RPMI7951 (cell line): ENCODE results near the gene MEIS3. TPM values are rescaled to one million over a fixed set of nuclear protein-coding genes. Genes with fewer than 3 reads are reported as not detected.

Experiments used
- DNase-seq: peaks from one replicate; pipeline ENCODE4 v3.0.0-alpha.2; 2012; ENCODE audit warnings: low read depth
- total RNA-seq: library from RNA; depleted of rRNA; stranded (reverse); fragments of >200 nt; shearing (Covaris generic); gene quantifications from 2 replicates; pipeline ENCODE4 v1.2.3, GENCODE V29; 2014

MEIS3 gene
- total RNA-seq, 1 experiment from 2014 or later, result 28.8 TPM

DNA sequence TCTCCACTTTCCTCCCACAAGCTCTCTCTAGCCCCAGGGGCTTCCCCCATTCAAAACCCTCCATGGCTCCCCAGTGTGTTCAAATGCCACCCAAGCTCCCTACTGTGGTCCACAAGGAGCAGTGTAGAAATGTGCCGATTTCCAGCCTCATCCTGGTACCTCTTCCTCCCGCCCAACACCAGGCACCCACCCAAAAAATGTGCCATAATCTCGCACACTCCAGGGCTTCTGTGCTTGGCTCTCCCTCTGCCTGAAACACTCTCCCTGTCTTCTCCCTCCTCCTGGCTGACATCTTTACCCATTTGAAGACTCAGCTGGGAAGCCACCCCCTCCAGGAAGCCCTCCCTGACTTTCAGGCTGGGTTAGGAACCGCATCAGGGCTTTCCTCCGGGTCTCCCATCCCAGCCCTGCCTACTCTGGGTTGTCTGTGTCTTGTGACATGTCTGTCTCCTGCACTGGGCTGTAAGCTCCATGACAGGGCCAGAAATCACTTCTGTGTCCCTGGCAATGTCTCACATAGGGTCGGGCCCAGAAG is 16.6 kb upstream of the MEIS3 start:
- DNase-seq, result no peak

DNA sequence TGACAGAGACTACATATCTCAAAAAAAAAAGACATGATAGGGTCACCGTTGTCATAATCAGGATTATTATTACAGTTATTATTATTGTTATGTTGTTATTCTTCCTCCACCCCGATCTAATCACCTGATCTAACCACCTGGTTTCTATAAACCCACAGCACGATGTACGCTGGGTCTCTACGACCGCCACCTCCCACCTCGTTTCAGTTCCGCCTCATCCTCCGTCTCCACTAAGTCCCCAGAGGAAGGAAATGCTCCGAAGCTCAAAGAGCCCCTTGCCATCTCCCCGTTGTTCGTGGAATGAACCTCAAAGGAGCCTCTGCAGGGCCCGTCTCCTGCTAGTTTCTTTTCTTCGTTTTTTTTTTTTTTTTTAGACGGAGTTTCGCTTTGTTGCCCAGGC is 15.9 kb upstream of the MEIS3 start:
- no peak for DNase-seq

DNA sequence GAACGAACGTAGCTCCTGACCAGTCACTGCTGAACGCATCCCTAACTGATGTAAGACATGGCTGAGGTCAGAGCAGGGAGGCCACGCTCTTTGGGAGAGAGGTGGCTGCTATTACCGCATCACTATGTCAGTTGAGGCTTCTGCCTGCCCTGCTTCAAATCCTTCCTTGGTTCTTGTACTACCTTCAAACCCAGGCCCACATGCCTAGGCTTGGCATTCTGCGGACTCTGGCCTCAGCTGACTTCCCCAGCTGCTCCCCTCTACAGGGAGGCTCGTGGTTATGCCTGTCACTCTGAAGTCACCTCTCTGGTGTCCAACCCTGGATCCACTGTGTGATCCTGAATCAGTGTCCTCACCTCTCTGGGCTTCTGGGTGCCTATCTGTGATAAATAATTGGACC is 14.8 kb upstream of the MEIS3 start:
- no peak for DNase-seq

DNA sequence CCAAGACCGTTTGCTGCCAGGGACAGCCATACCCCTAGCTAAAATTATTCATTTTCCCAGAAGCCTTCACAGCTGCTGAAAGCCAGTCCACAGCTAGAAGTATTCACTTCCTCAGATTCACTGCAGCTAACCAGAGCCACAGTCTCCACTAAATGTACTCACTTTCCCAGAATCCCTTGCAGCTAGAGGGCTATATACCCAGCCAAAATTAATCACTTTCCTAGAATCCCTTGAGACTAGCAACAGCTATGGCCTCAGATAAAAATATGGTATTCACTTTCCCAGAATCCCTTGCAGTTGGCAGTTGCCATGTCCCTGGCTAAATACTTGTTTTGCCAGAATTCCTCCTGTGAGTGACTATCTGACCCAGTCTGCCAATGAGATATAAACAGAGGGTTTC is 13.8 kb upstream of the MEIS3 start:
- no peak for DNase-seq

DNA sequence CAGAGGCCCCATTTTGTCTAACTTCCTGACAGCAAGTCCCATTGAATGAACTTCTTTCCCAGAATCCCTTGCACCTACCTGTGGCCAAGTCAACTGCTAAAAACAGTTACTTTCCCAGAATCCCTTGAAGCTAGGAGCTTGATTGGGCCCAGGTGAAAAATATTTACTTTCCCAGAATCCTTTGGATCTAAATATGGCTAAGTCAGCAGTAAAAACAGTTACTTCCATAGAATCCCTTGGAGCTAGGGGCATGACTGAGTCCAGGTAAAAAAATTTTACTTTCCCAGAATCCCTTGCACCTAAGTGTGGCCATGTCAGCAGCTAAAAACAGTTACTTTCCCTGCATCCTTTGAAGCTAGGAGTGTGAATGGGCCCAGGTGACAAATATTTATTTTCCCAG is 13.2 kb upstream of the MEIS3 start:
- DNase-seq, result no peak

DNA sequence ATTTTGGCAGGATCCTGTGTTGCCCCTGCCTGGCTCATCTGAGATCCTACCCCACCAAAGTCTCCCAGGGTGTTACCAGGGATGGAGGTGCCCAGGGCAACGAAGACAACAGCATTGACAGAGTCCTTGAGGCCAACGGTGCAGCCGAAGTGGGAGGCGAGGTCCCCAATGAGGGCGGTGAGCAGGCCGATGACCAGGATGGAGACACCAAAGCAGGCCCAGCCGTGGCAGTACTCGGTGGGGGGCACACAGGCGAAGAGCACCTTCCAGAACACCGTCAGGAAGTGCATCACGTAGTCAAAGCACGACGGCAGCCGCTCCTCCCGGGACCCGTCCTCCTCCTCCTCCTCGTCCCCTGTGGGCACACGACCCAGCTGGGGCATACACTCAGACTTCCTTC is 12.8 kb upstream of the MEIS3 start:
- DNase-seq, result no peak

DNA sequence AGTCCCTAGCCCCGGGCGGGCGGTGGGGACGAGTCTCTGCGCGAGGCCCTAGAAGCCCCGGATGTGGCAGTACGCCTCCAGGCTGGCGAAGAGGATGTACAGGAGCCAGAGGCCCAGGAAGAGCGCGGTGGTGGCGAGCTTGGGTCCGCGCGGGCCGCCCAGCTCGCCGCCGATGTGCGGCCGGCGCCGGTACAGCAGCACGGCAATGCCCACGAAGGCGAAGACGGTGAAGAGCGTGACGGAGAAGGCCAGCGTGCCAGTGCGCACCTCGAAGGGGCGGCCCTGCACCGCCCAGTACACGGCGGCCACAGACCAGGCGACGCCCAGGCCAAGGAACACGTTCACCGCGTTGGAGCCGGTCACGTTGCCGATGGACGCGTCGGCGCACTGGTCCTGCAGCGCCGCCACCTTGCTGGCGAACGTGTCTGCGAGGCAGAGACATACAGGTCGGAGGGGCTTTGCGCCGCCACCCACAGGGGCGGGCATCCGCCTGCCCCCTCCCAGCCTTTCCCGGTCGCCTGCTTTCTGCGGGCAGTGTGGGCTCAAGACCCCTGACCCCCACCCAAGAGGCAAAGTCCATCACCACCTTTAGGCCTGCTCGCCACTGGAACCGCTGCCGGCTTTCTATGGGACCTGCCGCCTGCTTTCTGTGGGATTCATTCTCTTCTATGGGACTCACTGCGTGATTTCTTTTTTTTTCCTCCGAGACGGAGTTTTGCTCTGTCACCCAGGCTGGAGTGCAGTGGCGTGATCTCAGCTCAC is 10.9 kb upstream of the MEIS3 start:
- peak; percentile 62 for DNase-seq

DNA sequence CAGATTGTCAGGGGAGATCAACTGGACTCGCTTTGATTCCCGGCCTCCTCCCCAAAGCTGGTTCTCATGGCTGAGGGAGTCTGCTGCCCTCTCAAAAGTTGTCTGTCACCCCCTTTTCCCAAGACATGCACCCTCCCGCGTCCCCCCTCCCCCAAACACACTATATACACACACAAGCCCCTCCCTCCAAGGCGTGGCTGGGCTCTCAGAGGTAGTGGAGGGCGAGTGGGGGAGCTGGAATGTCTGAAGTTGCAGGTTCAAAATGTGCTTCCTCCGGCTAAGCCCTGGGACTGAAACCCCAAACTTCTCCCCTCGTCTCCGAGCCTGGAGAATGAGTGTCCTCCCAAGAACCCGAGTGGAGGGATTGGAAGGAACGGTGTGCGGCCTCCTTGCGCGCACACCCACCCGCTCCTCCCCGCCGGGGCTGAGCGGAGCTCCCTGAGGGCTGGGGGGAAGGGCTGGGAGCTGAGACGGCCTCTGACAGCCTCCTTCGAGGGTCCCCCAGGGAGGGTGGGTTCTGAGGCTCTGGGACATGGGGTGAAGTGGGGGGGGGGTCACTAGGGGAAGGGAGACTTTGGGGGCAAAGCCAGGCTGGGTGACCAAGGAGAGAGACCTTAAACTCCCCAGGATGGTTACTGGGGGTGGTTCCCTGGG is 9.9 kb upstream of the MEIS3 start:
- no peak for DNase-seq

DNA sequence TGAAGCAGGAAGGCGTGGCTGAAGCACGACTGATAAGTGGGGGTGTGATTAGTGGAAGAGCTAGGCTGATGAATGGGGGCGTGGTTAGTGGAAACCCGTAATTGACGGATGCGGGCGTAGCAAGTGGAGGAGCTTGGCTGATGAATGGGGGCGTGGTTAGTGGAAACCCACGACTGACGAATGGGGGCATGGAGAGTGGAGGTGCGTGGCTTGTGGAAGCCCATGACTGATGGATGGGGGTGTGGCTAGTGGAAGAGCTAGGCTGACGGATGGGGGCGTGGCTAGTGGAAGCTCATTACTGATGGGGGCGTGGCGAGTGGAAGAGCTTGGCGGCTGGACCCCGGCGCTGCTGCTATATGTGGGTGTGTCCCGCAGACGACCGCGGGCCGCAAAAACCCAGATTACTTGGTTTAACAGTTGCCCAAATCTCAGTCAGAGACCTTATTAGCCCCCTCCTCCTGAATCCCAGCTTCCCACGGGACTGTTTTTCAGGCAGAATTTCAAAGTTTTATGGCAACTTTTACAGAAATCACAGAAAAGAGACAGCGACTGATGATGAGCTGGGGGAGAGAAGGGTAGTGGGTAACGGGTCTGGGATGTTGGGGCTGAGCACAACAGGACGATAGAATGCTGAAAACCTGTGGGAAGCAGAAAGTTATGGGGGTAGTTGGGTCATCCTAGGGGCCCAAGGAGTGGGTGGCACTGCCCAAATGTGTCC is 9.0 kb upstream of the MEIS3 start:
- peak; percentile 99 for DNase-seq

DNA sequence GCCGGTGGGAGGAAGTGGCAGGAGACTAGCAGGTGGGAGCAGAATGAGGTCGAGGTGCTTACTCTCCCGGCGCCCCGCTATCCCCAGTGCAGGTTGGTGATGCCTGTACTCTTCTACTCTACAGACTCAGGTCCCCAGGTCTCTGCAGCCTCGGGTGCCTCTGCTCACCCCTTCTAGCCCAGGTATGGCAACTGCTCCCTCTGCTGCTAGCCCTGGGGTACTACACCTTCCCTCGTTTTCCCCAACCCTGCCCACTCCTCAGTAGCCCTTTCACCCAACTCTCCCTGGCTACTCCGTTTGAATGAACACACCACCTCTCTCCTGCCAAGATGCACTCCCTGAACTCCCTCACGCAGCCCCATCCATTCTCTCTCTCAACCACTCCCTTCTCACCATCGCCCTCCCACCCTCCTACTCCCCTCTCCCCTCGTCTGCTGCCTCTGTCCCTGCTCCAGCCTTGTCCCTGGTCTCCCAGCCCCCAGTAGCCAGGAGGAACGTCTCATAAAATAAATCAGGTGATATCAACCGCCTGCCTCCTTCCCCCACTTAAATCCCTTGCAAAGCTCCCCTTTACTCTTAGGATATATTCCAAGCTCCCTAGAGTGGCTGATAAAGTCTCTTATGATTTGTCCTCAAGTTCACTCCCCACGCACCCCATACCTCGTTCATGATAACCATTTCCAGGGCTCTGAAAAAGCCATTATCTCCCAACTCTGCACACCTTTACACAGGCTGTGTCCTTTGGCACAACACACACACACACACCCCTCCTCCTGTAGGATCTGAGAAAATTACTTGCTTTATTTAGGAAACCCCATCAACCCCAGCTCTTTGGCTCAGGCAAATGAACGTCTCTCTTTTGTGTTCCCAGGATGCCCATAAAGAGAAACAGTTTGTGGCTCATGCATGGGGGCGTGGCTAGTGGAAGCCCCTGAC is 8.2 kb upstream of the MEIS3 start:
- peak; percentile 58 for DNase-seq

DNA sequence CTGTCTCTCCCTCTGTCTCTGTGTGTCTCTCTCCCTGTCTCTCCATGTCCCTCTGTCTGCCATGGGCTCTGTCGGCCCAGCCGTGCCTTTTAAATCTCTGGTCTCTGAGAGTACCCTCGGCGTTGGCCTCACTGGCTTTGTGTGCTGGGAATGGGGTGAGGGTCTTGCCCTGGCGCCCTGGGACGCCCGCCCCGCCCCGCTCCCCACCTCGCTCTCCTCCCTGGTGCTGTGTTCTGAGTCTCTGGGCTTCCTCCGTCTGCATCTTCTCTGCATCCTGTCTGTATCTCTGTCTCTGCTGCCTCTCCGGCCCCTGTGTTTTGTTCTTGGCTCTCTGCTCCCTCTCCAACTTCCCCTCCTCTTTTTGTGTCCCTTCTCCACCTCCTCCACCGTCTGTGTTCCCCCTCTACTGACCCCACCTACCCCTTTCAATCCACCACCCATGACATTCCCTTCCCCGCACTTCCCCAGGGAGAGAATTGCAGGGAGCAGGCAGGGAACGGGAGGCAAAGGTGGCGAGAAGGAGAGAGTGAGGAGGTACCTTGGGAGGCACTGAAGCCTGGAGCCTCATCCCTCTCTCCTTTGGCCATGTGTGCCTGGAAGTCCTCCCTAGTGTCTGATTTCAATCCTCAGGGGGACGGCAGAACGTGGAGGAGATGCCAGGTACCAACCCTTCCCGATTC is 4.0 kb upstream of the MEIS3 start:
- no peak for DNase-seq

DNA sequence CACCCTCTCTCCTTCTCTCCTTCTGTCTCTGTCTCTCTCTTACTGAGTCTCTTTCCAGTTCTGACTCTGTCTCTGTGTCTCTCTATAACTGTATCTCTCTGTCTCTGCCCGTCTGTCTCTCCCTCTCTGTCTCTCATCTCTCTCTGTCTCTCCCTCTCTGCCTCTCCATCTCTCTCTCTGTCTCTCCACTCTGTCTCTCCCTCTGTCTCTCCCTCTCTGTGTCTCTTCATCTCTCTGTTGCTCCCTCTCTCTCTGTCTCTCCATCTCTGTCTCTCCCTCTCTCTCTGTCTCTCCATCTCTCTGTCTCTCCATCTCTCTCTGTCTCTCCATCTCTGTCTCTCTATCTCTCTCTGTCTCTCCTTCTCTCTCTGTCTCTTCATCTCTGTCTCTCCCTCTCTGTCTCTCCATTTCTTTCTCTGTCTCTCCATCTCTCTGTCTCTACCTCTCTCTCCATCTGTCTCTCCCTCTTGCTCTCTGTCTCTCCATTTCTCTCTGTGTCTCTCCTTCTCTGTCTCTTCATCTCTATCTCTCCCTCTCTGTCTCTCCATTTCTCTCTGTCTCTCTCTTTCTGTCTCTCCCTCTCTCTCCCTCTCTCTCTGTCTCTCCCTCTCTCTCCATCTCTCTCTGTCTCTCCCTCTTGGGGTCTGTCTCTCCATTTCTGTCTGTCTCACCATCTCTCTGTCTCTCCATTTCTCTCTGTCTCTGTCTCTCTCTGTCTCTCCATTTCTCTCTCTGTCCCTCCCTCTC is 3.3 kb upstream of the MEIS3 start:
- DNase-seq, result no peak

DNA sequence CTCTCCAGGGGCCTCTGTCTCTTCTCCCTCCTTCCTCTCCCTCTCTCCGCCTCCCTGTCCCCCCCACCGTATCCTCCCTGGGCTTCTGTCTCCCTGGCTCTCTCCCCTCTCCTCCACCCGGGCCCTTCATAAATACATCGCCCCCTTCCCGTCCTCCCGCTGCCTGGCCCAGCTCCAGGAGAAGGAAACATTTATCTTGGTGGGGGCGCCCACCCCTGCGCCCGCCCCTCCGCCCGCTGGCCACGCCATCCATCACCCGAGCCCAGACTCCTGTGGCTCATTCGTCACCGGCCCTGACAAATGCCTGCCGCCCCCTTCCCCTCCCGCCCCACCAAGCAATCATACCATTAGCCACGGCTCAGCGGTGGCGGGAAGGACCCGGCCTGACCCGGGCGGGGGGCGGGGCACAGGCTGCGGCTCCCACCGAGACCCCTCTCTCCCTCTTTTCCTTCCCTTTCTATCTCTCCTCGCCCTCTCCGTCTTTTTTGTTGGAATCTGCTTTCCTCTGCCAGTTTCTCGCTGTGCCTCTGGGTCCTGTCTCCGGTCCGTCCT is 2.6 kb upstream of the MEIS3 start:
- DNase-seq, result no peak

DNA sequence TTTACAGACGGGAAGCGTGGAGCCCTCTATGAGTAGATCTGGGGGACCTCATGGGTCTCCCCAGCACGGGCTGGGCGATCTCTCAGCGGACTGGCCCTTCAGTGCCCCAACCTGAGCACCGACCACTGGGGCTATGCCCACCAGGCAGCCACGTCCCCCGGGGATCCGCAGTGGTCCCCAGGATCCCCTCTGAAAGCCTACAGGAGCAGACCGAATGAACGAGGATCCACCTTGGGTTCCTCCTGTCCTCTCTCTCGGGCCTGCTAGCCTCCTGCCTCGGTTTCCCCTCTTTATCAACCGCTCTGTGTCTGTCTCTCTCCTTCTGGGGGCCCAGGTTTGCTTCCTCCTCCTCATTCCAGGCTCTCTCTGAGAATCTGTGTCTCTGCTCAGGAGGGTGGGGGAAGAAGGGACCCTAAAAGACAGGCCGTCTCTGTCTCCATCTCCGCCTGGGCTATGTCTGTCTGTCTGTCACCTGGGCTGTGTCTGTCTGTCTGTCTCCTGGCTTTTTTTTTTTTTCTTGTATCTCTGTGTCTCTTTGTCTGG is 2.0 kb upstream of the MEIS3 start:
- no peak for DNase-seq

DNA sequence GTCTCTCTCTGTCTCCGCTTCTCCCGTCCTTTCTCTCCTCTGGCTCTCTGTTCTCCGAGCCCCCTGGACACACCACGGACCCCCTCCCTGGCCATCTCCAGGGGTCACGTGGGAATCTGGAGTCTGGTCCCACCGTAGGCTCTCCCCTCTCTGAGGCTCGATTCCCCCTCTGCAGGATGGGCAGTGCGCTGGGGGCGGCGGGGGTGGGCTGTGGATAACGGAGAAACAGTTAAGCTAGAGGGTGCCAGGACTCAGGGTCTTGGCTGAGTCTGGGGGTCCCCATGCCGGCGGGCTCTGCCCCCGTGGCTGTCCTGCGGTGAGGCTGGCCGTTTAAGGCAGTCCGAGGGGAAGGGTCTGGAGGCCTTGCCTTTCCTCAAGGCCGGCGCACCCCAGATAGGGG is 462 bp upstream of the MEIS3 start:
- DNase-seq, result no peak

DNA sequence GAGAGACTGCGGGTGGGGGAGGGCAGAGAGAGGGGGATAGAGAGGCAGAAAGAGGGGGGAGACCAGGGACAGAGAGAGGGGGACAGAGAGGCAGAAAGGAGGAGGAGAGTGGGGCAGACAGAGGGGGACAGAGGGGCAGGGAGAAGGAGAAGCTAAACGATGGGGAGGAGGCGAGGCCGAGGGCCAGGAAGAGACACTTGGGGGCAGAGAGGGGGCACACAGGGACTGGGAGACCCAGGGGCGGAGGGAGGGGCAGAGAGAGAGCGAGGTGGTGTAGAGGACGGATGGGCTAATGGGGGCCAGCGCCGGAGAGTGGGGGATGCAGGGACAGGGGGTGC is 666 bp downstream of the MEIS3 start:
- DNase-seq, result no peak

DNA sequence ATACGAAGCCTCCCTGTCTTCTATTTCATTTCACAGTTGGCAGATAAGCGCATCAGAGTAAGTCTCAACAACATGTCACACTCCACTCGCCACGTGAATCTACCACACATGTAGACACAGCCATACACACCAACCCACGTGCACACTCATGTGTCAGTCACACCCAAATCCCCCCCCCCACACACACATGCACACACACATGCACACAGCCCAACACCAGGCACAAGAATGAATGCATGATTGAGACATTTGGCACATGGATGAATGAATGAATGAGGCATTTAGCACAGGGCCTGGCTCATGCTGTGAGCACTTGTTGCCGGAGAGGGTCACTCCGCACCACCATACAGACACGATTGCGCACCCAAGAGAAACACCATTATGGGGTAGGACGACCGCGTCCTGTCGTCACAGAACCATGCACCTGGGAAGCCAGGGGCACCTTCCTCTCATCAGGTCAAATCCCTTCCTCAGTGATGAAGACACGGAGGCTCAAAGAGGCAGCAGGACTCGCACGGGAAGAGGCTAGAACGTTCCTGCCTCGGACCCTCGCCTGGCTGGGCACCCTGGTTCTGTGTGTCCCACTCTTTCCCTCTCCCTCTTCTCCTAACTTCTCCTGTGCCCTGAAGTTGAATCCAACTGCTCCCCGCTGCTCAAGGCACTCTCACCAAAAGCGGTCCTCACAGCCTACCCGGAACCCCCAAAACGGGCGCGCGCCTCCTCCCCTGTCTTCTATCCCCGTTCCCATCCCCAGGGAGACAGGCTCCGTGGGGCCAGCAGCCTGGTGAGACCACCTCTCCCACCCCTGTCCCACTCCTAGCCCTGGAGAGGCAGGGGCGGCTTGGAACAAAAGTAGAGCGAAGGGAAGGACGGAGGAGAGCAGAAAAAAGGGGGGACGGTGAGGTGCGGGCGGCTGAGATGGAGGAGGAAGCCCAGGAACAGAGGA is 1.3 kb downstream of the MEIS3 start:
- no peak for DNase-seq

DNA sequence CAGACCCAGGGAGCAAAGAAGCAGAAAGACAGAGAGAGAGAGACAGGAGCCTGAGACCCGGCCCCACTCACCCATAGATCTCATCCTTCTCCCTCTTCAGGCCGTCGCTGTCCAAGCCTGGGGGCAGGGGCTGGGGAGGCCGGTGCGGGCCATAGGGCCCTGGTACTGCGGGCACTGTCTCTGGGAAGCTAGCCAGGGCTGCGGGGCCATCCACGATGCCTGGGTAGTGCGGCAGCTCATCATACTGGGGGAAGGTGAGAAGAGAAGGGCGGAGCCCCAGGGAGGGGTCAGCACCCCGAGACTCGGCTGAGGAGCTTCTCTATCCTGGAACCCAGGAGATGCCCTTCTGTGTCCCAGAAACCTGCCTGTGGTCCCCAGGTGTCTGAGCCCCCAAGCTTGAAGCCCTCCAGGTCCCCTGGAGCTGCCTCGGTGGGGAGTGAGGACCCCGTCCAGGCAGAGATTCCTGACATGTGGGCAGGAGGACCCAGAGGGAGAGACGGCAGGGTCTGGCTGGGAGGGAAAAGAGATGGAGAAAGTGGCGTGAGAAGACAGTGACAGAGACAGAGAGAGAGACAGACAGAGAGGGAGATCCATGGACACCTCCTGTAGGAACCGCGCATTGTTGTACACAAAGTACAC is 2.1 kb downstream of the MEIS3 start:
- no peak for DNase-seq
